ENCODE data around the gene KCNH5.

DNA sequence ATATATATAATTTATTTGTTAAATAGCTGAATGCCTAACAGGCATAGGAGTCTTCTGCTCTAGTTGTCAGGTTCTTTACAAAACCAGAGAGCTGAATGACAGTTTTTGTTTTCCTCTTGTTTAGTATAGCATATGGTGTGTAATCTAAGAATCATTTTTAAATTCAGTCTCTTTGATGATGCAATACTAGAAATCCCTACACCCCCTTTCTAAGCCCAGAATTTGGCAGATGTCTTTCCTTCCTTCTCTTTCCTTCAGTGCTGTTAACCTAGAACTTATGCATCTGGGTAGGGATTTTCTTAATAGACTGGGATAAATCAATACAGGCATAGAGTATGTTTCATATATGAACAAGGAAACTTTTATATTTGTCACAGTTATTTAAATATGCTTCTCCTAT, 198.1 kb downstream of the KCNH5 start:
- no peak for TF ChIP-seq EZH2 (IDR thresholded peaks at IDR 0.05; ENCODE audit: borderline replicate concordance)
- TF ChIP-seq, protein P1, sequence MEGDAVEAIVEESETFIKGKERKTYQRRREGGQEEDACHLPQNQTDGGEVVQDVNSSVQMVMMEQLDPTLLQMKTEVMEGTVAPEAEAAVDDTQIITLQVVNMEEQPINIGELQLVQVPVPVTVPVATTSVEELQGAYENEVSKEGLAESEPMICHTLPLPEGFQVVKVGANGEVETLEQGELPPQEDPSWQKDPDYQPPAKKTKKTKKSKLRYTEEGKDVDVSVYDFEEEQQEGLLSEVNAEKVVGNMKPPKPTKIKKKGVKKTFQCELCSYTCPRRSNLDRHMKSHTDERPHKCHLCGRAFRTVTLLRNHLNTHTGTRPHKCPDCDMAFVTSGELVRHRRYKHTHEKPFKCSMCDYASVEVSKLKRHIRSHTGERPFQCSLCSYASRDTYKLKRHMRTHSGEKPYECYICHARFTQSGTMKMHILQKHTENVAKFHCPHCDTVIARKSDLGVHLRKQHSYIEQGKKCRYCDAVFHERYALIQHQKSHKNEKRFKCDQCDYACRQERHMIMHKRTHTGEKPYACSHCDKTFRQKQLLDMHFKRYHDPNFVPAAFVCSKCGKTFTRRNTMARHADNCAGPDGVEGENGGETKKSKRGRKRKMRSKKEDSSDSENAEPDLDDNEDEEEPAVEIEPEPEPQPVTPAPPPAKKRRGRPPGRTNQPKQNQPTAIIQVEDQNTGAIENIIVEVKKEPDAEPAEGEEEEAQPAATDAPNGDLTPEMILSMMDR (IDR thresholded peaks at IDR 0.05; ENCODE audit: poor library complexity): no peak
- TF ChIP-seq EZH2phosphoT487 (IDR thresholded peaks at IDR 0.05; ENCODE audit: low read depth, severe bottlenecking, unreplicated experiment): no peak

Measured in hepatocyte (in vitro differentiated cells).